K562 (cell line): Measurements from ENCODE around the gene CXCL1. TPM values are rescaled to one million over a fixed set of nuclear protein-coding genes. Genes with fewer than 3 reads are reported as not detected.
A peak's percentile ranks its signal among the peaks of the same experiment; 100 is the strongest.

Experiments
- C11orf30 ChIP-seq: fragments of 450-650 bp; IDR thresholded peaks from 2 replicates; pipeline ENCODE4 v1.6.1; 2016; ENCODE audit warnings: low read depth, mild to moderate bottlenecking
- MTA1 ChIP-seq: fragments of 450-650 bp; IDR thresholded peaks from 2 replicates; pipeline ENCODE4 v1.6.1; 2017; ENCODE audit warnings: borderline replicate concordance
- MXI1 ChIP-seq: IDR thresholded peaks from 2 replicates; pipeline ENCODE4 v1.6.1; 2011; ENCODE audit warnings: low read depth, mild to moderate bottlenecking, improper control_type of control experiment, low read length
- NKRF ChIP-seq: fragments of 450-650 bp; IDR thresholded peaks from 2 replicates; pipeline ENCODE4 v1.6.1; 2016; ENCODE audit warnings: borderline replicate concordance
- NONO ChIP-seq, 2 experiments: fragments of 200-400 bp in 1 of 2; fragments of 450-650 bp in 1 of 2; formaldehyde crosslinking in 1 of 2; IDR thresholded peaks; 2 replicates each; pipeline ENCODE4 v1.6.1; 2017; ENCODE audit warnings: low read depth in 2 of 2, mild to moderate bottlenecking in 2 of 2, moderate library complexity in 2 of 2, low read length in 1 of 2
- ZBTB49 ChIP-seq: sonication (generic); formaldehyde crosslinking; IDR thresholded peaks from 2 replicates; pipeline ENCODE4 v1.8.0; 2022; ENCODE audit warnings: missing genetic modification reagents, mild to moderate bottlenecking, borderline replicate concordance
- polyA plus RNA-seq, 8 experiments: library from polyadenylated mRNA; depleted of rRNA in 4 of 8; stranded (reverse) in 5 of 8; unstranded in 3 of 8; fragments of >200 nt; fragmentation: Nextera tagmentation in 2 of 8; fragmentation: Illumina TruSeq in 1 of 8; extraction: Ambion mirVana in 2 of 8; extraction: Trizol in 1 of 8; gene quantifications; 2 replicates each; pipeline versions ENCODE4 v1.2.1 to v1.2.3, GENCODE V29; 2011 to 2014; ENCODE audit warnings: inconsistent platforms in 1 of 8, missing spikeins in 1 of 8
- total RNA-seq, 7 experiments: library from RNA; depleted of rRNA in 6 of 7; stranded (reverse); fragments of >200 nt in 6 of 7; fragmentation: Illumina TruSeq in 2 of 7; extraction: Trizol in 2 of 7; gene quantifications; 2 replicates each; pipeline versions ENCODE4 v1.2.1 to v1.2.3, GENCODE V29; 2011 to 2021; ENCODE audit warnings: low replicate concordance in 1 of 7
- TF ChIP-seq, protein P1 (sequence below): fragments of 250-450 bp; sonication (Bioruptor Pico); IDR thresholded peaks from 2 replicates; pipeline ENCODE4 v1.4.0; 2020; ENCODE audit warnings: mild to moderate bottlenecking, moderate library complexity

The CXCL1 gene
- total and polyA plus RNA-seq, 9 of the 15 experiments (the other 6 are each of a cell fraction or from before 2014, with no cell fraction given), result 0.07 to 2.2 (median 0.32) TPM; not detected in 3

- no peak for TF ChIP-seq NKRF
- TF ChIP-seq NONO (IDR thresholded peaks at IDR 0.05; ENCODE audit: low read depth in 2 of 2, low read length in 1 of 2), result no peak
- peak; percentile 29; the same call in 1 of the 2 replicates for TF ChIP-seq C11orf30
- TF ChIP-seq, protein P1, sequence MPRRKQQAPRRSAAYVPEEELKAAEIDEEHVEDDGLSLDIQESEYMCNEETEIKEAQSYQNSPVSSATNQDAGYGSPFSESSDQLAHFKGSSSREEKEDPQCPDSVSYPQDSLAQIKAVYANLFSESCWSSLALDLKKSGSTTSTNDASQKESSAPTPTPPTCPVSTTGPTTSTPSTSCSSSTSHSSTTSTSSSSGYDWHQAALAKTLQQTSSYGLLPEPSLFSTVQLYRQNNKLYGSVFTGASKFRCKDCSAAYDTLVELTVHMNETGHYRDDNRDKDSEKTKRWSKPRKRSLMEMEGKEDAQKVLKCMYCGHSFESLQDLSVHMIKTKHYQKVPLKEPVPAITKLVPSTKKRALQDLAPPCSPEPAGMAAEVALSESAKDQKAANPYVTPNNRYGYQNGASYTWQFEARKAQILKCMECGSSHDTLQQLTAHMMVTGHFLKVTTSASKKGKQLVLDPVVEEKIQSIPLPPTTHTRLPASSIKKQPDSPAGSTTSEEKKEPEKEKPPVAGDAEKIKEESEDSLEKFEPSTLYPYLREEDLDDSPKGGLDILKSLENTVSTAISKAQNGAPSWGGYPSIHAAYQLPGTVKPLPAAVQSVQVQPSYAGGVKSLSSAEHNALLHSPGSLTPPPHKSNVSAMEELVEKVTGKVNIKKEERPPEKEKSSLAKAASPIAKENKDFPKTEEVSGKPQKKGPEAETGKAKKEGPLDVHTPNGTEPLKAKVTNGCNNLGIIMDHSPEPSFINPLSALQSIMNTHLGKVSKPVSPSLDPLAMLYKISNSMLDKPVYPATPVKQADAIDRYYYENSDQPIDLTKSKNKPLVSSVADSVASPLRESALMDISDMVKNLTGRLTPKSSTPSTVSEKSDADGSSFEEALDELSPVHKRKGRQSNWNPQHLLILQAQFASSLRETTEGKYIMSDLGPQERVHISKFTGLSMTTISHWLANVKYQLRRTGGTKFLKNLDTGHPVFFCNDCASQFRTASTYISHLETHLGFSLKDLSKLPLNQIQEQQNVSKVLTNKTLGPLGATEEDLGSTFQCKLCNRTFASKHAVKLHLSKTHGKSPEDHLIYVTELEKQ (CRISPR knock-in tag), result no peak
- TF ChIP-seq MTA1, result no peak
- TF ChIP-seq ZBTB49, result no peak
- TF ChIP-seq MXI1, result no peak
Observed at GRCh38 chr4:73844345-73844744, 24.8 kb upstream of the CXCL1 start (continued).
